GM10847 (cell line): Measurements from ENCODE around the gene RMI2.

Experiments
- POLR2A ChIP-seq: IDR thresholded peaks from 2 replicates; pipeline ENCODE4 v1.6.1; 2011; ENCODE audit not compliant: insufficient read length; ENCODE audit errors: extremely low read depth

Gene RMI2

GRCh38 chr16:11307639-11308492 lies 37.4 kb upstream of the RMI2 start:
- TF ChIP-seq POLR2A: no peak

- no peak for TF ChIP-seq POLR2A
Observed at GRCh38 chr16:11308493-11309283, 36.6 kb upstream of the RMI2 start.

GRCh38 chr16:11309895-11310633 lies 35.2 kb upstream of the RMI2 start:
- TF ChIP-seq POLR2A: no peak

GRCh38 chr16:11310634-11310977 lies 34.7 kb upstream of the RMI2 start:
- TF ChIP-seq POLR2A: no peak

GRCh38 chr16:11310997-11311561 lies 34.2 kb upstream of the RMI2 start:
- no peak for TF ChIP-seq POLR2A

- TF ChIP-seq POLR2A: no peak
Observed at GRCh38 chr16:11312718-11313492, 32.4 kb upstream of the RMI2 start.

GRCh38 chr16:11313493-11314308 lies 31.6 kb upstream of the RMI2 start:
- TF ChIP-seq POLR2A: no peak

- TF ChIP-seq POLR2A: no peak
Observed at GRCh38 chr16:11314309-11314894, 30.9 kb upstream of the RMI2 start.

GRCh38 chr16:11315510-11315909 lies 29.7 kb upstream of the RMI2 start:
- TF ChIP-seq POLR2A: no peak

- TF ChIP-seq POLR2A: no peak
Observed at GRCh38 chr16:11316331-11317015, 28.8 kb upstream of the RMI2 start.

GRCh38 chr16:11318817-11319216 lies 26.4 kb upstream of the RMI2 start:
- no peak for TF ChIP-seq POLR2A

GRCh38 chr16:11319529-11320146 lies 25.6 kb upstream of the RMI2 start:
- no peak for TF ChIP-seq POLR2A
